Neutrophil (primary cell): ENCODE measurements around the gene PRKG1.
"Not testable (repeated sequence)": the region's sequence is repeated elsewhere in the genome, so short reads cannot be mapped to it uniquely, and the experiment has no call there.

Experiments used
- H3K27ac ChIP-seq: fragments of 200-600 bp; sonication (generic); 2 replicates; pipeline ENCODE4 v1.5.1; 2016; ENCODE audit warnings: mild to moderate bottlenecking, moderate library complexity
- H3K27me3 ChIP-seq: fragments of 200-600 bp; sonication (generic); 2 replicates; pipeline ENCODE4 v1.6.0; 2016; ENCODE audit warnings: mild to moderate bottlenecking
- H3K36me3 ChIP-seq: fragments of 200-600 bp; sonication (generic); 2 replicates; pipeline ENCODE4 v1.5.1; 2017
- H3K4me1 ChIP-seq, 2 experiments: fragments of 200-600 bp in 1 of 2; sonication (generic) in 1 of 2; 1 replicate in 1 of 2; 2 replicates in 1 of 2; pipeline versions ENCODE4 v1.5.1 to v1.6.1; 2013 to 2016; ENCODE audit warnings: low read depth in 1 of 2, low read length in 1 of 2, mild to moderate bottlenecking in 1 of 2, moderate library complexity in 1 of 2; ENCODE audit not compliant: control insufficient read depth in 1 of 2, insufficient read depth in 1 of 2
- H3K4me3 ChIP-seq, 2 experiments: fragments of 200-600 bp in 1 of 2; sonication (generic) in 1 of 2; 1 replicate in 1 of 2; 2 replicates in 1 of 2; pipeline ENCODE4 v1.5.1; 2013 to 2016; ENCODE audit warnings: low read depth in 1 of 2, low read length in 1 of 2, mild to moderate bottlenecking in 1 of 2, moderate library complexity in 1 of 2
- H3K9me3 ChIP-seq: fragments of 200-600 bp; sonication (generic); 2 replicates; pipeline ENCODE4 v1.5.1; 2016
- CTCF ChIP-seq: fragments of 200-600 bp; sonication (generic); IDR thresholded peaks from 2 replicates; pipeline ENCODE4 v1.5.1; 2016; ENCODE audit warnings: antibody characterized with exemption

Gene PRKG1

GRCh38 chr10:51260376-51260775 is 186.1 kb downstream of the PRKG1 start:
- Histone ChIP-seq H3K27me3 (no peaks in the 10 kb centered on the region), H3K27ac (no peak overlapping the region), H3K4me1 (no peaks in the 10 kb centered on the region), H3K4me3 (no peak overlapping the region), H3K36me3 (no peaks in the 10 kb centered on the region), H3K9me3 (no peaks in the 10 kb centered on the region)
- TF ChIP-seq CTCF = no peak

- no peaks in the 10 kb centered on the region for H3K27me3 ChIP-seq
- no peak overlapping the region for H3K4me3 ChIP-seq
- no peak for TF ChIP-seq CTCF
- no peaks in the 10 kb centered on the region for H3K4me1 ChIP-seq
- no peak overlapping the region for H3K27ac ChIP-seq
- no peaks in the 10 kb centered on the region for H3K36me3 ChIP-seq
- no peaks in the 10 kb centered on the region for H3K9me3 ChIP-seq
Observed at GRCh38 chr10:51266496-51266895, 192.2 kb downstream of the PRKG1 start.

GRCh38 chr10:51267980-51268570 is 193.8 kb downstream of the PRKG1 start:
- H3K27me3 ChIP-seq, H3K4me3 ChIP-seq, H3K36me3 ChIP-seq, H3K27ac ChIP-seq, H3K4me1 ChIP-seq, H3K9me3 ChIP-seq: not testable (repeated sequence)

- Histone ChIP-seq H3K4me1 (no peaks in the 10 kb centered on the region), H3K36me3 (no peaks in the 10 kb centered on the region), H3K27ac (no peak overlapping the region), H3K9me3 (no peaks in the 10 kb centered on the region), H3K4me3 (no peak overlapping the region), H3K27me3 (no peaks in the 10 kb centered on the region)
- no peak for TF ChIP-seq CTCF
Observed at GRCh38 chr10:51269821-51270220, 195.5 kb downstream of the PRKG1 start.

- no peak overlapping the region for H3K27ac ChIP-seq
- no peak for TF ChIP-seq CTCF
- no peak overlapping the region for H3K4me3 ChIP-seq
- no peaks in the 10 kb centered on the region for H3K4me1 ChIP-seq
- H3K9me3 ChIP-seq = no peaks in the 10 kb centered on the region
- no peaks in the 10 kb centered on the region for H3K27me3 ChIP-seq
- no peaks in the 10 kb centered on the region for H3K36me3 ChIP-seq
Observed at GRCh38 chr10:51270936-51271530, 196.7 kb downstream of the PRKG1 start.

GRCh38 chr10:51272099-51272498 is 197.8 kb downstream of the PRKG1 start:
- H3K27me3 ChIP-seq, H3K36me3 ChIP-seq, H3K27ac ChIP-seq, H3K4me3 ChIP-seq, H3K4me1 ChIP-seq, H3K9me3 ChIP-seq: not testable (repeated sequence)
